OCI-LY1 (cell line): ENCODE results near the gene SDHC.
"Not testable (repeated sequence)": the region's sequence is repeated elsewhere in the genome, so short reads cannot be mapped to it uniquely, and the experiment has no call there.

Experiments used
- H2AFZ ChIP-seq: fragments of 200-600 bp; sonication (generic), shearing (Covaris generic); 2 replicates; pipeline ENCODE4 v1.6.0; 2014; ENCODE audit warnings: antibody characterized with exemption, mild to moderate bottlenecking, low read length
- H3F3A ChIP-seq: fragments of 200-600 bp; sonication (generic), shearing (Covaris generic); 2 replicates; pipeline ENCODE4 v1.6.0; 2014; ENCODE audit warnings: mild to moderate bottlenecking, antibody characterized with exemption, low read length, moderate library complexity; ENCODE audit not compliant: insufficient read depth
- H3K27ac ChIP-seq: fragments of 200-600 bp; sonication (generic); 2 replicates; pipeline ENCODE4 v1.5.1; 2014; ENCODE audit warnings: low read length, mixed run types, mild to moderate bottlenecking, low read depth; ENCODE audit not compliant: poor library complexity, severe bottlenecking
- H3K27me3 ChIP-seq: fragments of 200-600 bp; sonication (generic); 2 replicates; pipeline ENCODE4 v1.6.0; 2014; ENCODE audit warnings: antibody characterized with exemption, mild to moderate bottlenecking, low read length, moderate library complexity; ENCODE audit not compliant: insufficient read depth
- H3K36me3 ChIP-seq: fragments of 200-600 bp; sonication (generic); 2 replicates; pipeline ENCODE4 v1.6.1; 2014; ENCODE audit warnings: mild to moderate bottlenecking, antibody characterized with exemption, low read length, moderate library complexity, mixed read lengths; ENCODE audit not compliant: insufficient read depth
- H3K4me1 ChIP-seq: fragments of 200-600 bp; sonication (generic); 2 replicates; pipeline ENCODE4 v1.5.1; 2014; ENCODE audit warnings: mild to moderate bottlenecking, low read length, moderate library complexity; ENCODE audit not compliant: insufficient read depth, severe bottlenecking
- H3K4me2 ChIP-seq: fragments of 200-600 bp; sonication (generic), shearing (Covaris generic); 2 replicates; pipeline ENCODE4 v1.6.1; 2014; ENCODE audit warnings: low read length
- H3K4me3 ChIP-seq: fragments of 200-600 bp; sonication (generic); 2 replicates; pipeline ENCODE4 v1.5.1; 2014; ENCODE audit warnings: low read length, low read depth, mild to moderate bottlenecking, mixed read lengths; ENCODE audit not compliant: poor library complexity, severe bottlenecking
- H3K79me2 ChIP-seq: fragments of 200-600 bp; shearing (Covaris generic); 2 replicates; pipeline ENCODE4 v1.6.1; 2016; ENCODE audit warnings: mixed run types, low read length, mixed read lengths; ENCODE audit not compliant: insufficient read depth
- H3K9ac ChIP-seq: fragments of 200-600 bp; sonication (generic), shearing (Covaris generic); 2 replicates; pipeline ENCODE4 v1.6.1; 2014; ENCODE audit warnings: mild to moderate bottlenecking, low read length, mixed read lengths
- H3K9me2 ChIP-seq: fragments of 200-600 bp; sonication (generic), shearing (Covaris generic); 2 replicates; pipeline ENCODE4 v1.6.1; 2014; ENCODE audit warnings: low read depth, mild to moderate bottlenecking, low read length, mixed read lengths
- H3K9me3 ChIP-seq: fragments of 200-600 bp; shearing (Covaris generic); 2 replicates; pipeline ENCODE4 v1.6.1; 2014; ENCODE audit warnings: low read length, mixed read lengths
- H4K20me1 ChIP-seq: fragments of 200-600 bp; sonication (generic), shearing (Covaris generic); 2 replicates; pipeline ENCODE4 v1.6.0; 2016; ENCODE audit warnings: mild to moderate bottlenecking, low read length; ENCODE audit not compliant: insufficient read depth
- CTCF ChIP-seq: fragments of 200-600 bp; sonication (generic), shearing (Covaris generic); IDR thresholded peaks from 2 replicates; pipeline ENCODE4 v1.5.1; 2017; ENCODE audit warnings: mild to moderate bottlenecking, antibody characterized with exemption, low read length, moderate library complexity, mixed read lengths
- EZH2 ChIP-seq: fragments of 200-600 bp; sonication (generic), shearing (Covaris generic); IDR thresholded peaks from 2 replicates; pipeline ENCODE4 v1.8.0; 2017; ENCODE audit warnings: borderline replicate concordance, mixed run types, mild to moderate bottlenecking, antibody characterized with exemption, low read length, moderate library complexity, mixed read lengths

SDHC gene

GRCh38 chr1:161402446-161402845, 88.3 kb downstream of the SDHC start:
- H3K4me2 ChIP-seq: no peak overlapping the region
- no peaks in the 10 kb centered on the region for H3K9me2 ChIP-seq

GRCh38 chr1:161404051-161404597, 89.9 kb downstream of the SDHC start:
- H3F3A ChIP-seq: no peaks in the 10 kb centered on the region
- no peak overlapping the region for H3K27ac ChIP-seq
- H3K9ac ChIP-seq: no peak overlapping the region
- H3K9me2 ChIP-seq: no peaks in the 10 kb centered on the region
- H3K79me2 ChIP-seq: no peaks in the 10 kb centered on the region
- no peak overlapping the region for H3K4me2 ChIP-seq
- H3K4me3 ChIP-seq: no peak overlapping the region
- H2AFZ ChIP-seq: no peak overlapping the region
- TF ChIP-seq EZH2: no peak
- no peak for TF ChIP-seq CTCF
- H3K36me3 ChIP-seq: peaks cover 10% of the 10 kb centered on the region; the same call in 1 of the 2 replicates
- no peaks in the 10 kb centered on the region for H4K20me1 ChIP-seq
- peaks cover 16% of the 10 kb centered on the region for H3K4me1 ChIP-seq
- peaks cover 8% of the 10 kb centered on the region; the same call in 1 of the 2 replicates for H3K9me3 ChIP-seq
- H3K27me3 ChIP-seq: no peaks in the 10 kb centered on the region; the same call in 1 of the 2 replicates

More at GRCh38 chr1:161402446-161402845, 88.3 kb downstream of the SDHC start:
- H3K27ac ChIP-seq: no peak overlapping the region
- H2AFZ ChIP-seq: no peak overlapping the region
- no peaks in the 10 kb centered on the region for H3F3A ChIP-seq
- peaks cover 10% of the 10 kb centered on the region; the same call in 1 of the 2 replicates for H3K36me3 ChIP-seq
- peaks cover 17% of the 10 kb centered on the region for H3K4me1 ChIP-seq
- H3K9ac ChIP-seq: no peak overlapping the region
- TF ChIP-seq CTCF (no peak), EZH2 (no peak)
- no peaks in the 10 kb centered on the region for H4K20me1 ChIP-seq
- peaks cover 8% of the 10 kb centered on the region; the same call in 1 of the 2 replicates for H3K9me3 ChIP-seq
- H3K4me3 ChIP-seq: no peak overlapping the region
- no peaks in the 10 kb centered on the region; the same call in 1 of the 2 replicates for H3K27me3 ChIP-seq
- H3K79me2 ChIP-seq: no peaks in the 10 kb centered on the region

GRCh38 chr1:161406551-161406950, 92.4 kb downstream of the SDHC start:
- not testable (repeated sequence) for H3K79me2 ChIP-seq, H3K9me3 ChIP-seq, H3K4me3 ChIP-seq, H3K27ac ChIP-seq, H3K9me2 ChIP-seq, H3K4me2 ChIP-seq, H3K27me3 ChIP-seq, H2AFZ ChIP-seq, H4K20me1 ChIP-seq, H3F3A ChIP-seq, H3K9ac ChIP-seq
- Histone ChIP-seq H3K4me1 (peaks cover 20% of the 10 kb centered on the region), H3K36me3 (peaks cover 10% of the 10 kb centered on the region; the same call in 1 of the 2 replicates)

GRCh38 chr1:161407451-161407985, 93.3 kb downstream of the SDHC start:
- H3K9me2 ChIP-seq: no peaks in the 10 kb centered on the region

More at GRCh38 chr1:161407451-161407985, 93.3 kb downstream of the SDHC start:
- H3F3A ChIP-seq: no peaks in the 10 kb centered on the region
- H3K79me2 ChIP-seq: no peaks in the 10 kb centered on the region
- H2AFZ ChIP-seq: no peak overlapping the region
- H3K27me3 ChIP-seq: no peaks in the 10 kb centered on the region; the same call in 1 of the 2 replicates
- peaks cover 8% of the 10 kb centered on the region; the same call in 1 of the 2 replicates for H3K9me3 ChIP-seq
- no peak for TF ChIP-seq CTCF
- no peak for TF ChIP-seq EZH2
- peaks cover 10% of the 10 kb centered on the region; the same call in 1 of the 2 replicates for H3K36me3 ChIP-seq
- no peaks in the 10 kb centered on the region for H4K20me1 ChIP-seq
- H3K4me3 ChIP-seq: no peak overlapping the region
- no peak overlapping the region for H3K27ac ChIP-seq
- H3K4me1 ChIP-seq: peaks cover 20% of the 10 kb centered on the region
- H3K9ac ChIP-seq: no peak overlapping the region
- H3K4me2 ChIP-seq: no peak overlapping the region
